HG03457 (cell line): ENCODE results near the gene ADD2.
"Not testable (repeated sequence)": the region's sequence is repeated elsewhere in the genome, so short reads cannot be mapped to it uniquely, and the experiment has no call there.

Experiments
- ATAC-seq: cut with Tn5 transposase; IDR thresholded peaks from one replicate; pipeline ENCODE4 v1.9.1; 2021; ENCODE audit warnings: moderate number of reproducible peaks; ENCODE audit not compliant: unreplicated experiment

Gene ADD2, protein sequence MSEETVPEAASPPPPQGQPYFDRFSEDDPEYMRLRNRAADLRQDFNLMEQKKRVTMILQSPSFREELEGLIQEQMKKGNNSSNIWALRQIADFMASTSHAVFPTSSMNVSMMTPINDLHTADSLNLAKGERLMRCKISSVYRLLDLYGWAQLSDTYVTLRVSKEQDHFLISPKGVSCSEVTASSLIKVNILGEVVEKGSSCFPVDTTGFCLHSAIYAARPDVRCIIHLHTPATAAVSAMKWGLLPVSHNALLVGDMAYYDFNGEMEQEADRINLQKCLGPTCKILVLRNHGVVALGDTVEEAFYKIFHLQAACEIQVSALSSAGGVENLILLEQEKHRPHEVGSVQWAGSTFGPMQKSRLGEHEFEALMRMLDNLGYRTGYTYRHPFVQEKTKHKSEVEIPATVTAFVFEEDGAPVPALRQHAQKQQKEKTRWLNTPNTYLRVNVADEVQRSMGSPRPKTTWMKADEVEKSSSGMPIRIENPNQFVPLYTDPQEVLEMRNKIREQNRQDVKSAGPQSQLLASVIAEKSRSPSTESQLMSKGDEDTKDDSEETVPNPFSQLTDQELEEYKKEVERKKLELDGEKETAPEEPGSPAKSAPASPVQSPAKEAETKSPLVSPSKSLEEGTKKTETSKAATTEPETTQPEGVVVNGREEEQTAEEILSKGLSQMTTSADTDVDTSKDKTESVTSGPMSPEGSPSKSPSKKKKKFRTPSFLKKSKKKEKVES

DNA sequence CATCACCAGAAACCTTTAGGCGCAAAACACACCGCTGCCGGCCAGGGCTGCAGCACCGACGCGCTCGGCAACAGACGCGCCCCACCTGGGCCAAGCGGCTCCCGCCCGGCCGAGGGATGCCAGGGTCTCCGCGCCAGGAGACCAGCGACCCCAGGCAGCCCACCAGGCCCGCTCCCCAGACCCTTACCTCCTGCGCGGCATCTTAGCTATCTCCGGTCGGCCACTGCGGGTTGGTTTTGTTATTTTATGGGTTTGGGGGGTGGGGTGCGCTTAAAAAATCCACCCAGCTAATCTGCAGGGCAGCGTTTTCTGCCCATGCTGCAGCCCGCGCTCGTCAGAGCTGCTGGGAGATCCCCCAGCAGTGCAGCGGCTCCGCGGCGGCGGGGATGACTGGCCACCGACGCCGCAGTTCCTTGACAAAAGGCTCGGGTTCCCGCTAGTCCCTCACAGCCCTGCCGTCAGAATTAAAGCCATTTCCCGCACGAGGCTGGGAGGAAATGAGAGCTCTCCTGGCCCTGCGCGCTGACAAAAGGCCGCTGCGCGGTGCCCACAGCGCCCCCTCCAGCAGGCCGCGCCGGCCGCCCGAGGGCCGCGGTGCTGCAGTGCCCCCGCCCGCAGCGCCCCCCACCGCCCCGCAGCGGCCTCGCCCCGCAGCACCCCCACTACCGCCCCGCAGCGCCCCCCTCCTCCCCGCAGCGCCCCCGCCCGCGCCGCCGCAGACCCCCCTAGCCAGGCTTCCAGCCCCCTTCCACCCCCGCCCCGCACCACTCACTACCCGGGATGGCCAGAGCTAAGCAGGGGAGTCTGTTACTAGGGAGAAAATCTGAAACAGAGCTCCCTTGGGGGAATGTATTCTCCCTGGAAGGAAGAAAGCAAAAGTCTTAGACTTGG lies at the start of gene ADD2:
TSS of gene ADD2 (minus strand) at position 502 of the 891 bp plus-strand sequence. CDS start 61,792 bp downstream, outside the sequence.
- no peak for ATAC-seq

- ATAC-seq, result no peak
Observed at GRCh38 chr2:70817284-70817954, 49.4 kb upstream of the ADD2 start.

DNA sequence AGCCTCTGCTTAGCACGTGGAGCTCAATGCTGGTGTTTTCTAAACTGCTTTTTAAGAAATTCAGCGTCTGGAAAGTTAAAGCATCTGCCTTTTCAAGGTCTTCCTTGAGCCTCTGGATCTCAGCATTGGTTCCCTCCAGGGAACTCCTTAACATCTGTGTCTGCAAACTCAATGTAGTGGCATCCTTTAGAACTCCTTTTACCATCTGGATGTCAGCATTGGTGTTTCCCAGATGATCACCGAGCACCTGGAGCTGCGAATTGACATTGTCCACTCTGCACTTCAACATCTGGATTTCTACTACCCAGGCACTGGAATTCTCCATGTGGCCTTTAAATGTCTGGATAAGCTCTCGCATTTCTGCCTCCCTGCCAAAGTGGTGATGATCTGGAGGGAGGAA lies 48.7 kb upstream of the ADD2 start:
- no peak for ATAC-seq

DNA sequence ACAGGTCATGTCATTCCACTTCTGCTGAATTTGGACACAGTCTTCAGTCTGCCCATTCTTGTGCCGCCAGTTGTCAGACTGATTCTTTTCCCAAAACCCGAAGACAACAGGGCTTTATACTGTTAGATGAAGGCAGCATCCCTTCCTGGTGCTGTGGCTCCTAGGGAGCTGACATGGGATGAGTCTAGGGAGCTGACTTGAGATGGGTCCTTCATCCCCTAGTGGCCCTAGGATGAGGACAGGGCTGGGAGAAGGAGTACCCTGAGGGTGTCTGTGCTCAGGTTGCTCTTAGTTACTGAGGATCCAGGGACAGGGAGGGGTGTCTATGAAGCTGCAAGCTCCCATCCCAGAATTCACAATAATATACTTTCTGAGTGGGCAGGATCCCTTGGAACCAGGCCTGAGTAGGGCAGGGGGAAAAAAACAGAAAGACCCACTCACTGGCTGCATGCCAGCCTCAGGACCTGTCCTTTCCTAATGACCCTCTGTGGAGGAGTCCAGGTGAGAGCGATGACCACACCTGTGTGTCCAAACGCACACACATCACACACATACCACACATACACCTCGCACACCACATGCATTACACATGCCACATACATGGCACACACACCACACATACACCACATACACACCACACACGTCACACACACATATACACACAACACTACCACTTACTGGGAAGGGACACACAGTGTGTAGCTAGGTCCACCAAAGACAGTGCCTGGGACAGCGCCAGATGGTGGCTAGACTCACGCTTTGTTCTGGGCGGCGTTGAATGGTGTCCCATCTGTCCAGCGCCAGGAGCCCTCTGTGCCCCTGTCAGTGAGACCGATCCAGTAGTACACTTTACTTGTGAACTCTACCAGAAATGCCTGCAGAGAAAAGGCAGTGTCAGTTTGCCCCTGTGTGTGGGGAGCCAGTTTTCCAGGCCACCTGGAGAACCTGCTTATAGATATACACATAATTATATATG lies 41.3 kb upstream of the ADD2 start:
- no peak for ATAC-seq

GRCh38 chr2:70807828-70808118 lies 39.8 kb upstream of the ADD2 start:
- ATAC-seq, result no peak

DNA sequence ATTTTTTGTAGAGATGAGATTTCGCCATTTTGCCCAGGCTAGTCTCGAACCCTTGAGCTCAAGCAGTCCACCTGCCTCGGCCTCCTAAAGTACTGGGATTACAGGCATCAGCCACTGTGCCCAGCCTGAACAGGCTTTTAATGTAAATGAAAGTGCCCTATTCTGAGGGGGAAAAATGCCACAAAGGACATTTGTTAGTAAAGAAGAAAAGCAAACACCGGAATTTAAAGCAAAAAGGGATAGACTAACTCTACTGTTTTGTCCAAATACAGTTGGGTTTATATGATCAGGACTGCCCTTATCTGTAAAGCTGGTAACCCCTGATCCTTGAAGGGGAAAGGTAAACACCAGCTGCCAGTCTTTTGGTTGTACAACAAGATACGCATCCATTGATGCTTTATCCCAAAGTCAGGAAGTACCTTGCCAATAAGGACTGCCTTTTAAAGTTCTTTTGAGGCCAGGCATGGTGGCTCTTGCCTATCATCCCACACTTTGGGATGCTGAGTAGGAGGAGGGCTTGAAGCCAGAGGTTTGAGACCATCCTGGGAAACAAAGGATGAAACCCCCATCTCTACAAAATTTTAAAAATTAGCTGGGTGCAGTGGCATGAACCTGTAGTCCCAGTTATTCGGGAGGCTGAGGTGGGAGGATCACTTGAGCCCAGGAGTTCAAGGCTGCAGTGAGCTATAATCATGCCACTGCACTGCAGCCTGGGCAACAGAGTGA lies 39.3 kb upstream of the ADD2 start:
- no peak for ATAC-seq

DNA sequence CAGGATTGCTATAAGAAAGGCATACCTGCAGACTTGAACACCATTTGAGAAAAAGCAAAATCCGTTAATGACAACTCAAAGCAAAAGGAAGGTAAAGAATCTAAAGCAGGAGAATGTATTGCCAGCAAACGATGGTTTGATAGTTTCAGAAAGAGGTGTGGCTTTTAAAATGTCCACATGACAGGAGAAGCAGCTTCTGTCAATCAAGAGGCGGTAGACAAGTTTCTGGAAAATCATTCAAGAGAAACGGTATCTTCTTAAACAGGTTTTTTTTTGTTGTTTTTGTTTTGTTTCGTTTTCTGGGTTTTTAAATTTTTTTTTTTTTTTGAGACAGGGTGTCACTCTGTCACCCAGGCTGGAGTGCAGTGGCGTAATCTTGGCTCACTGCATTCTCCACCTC lies 38.6 kb upstream of the ADD2 start:
- ATAC-seq, result no peak

GRCh38 chr2:70806013-70806412 lies 38.0 kb upstream of the ADD2 start:
- no peak for ATAC-seq

GRCh38 chr2:70801607-70802263 lies 33.7 kb upstream of the ADD2 start:
- ATAC-seq, result no peak

GRCh38 chr2:70799706-70800105 lies 31.7 kb upstream of the ADD2 start:
- ATAC-seq, result no peak

- ATAC-seq, result not testable (repeated sequence)
Observed at GRCh38 chr2:70797996-70798395, 30.0 kb upstream of the ADD2 start.

GRCh38 chr2:70797506-70797905 lies 29.5 kb upstream of the ADD2 start:
- no peak for ATAC-seq

GRCh38 chr2:70796262-70796661 lies 28.3 kb upstream of the ADD2 start:
- ATAC-seq, result no peak

GRCh38 chr2:70795164-70795995 lies 27.4 kb upstream of the ADD2 start:
- no peak for ATAC-seq

DNA sequence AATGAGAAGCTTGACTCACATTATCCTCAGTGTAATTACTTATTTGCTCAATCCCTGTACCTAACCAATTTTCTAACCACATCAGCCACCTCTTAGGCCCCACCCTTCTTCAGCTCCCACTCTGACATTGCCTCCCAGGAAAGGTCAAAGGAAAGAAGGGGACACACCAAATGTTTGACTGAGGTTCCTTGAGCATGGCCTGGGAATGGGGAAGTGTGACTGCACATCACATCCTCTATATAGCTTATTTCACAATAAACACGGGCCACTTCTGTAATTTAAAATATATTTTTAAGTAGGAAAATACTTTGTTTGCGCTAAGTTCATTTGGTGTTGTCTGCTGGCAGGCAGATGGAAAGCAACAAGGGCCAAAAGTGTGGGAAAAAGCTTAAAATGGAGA lies 25.4 kb upstream of the ADD2 start:
- no peak for ATAC-seq

DNA sequence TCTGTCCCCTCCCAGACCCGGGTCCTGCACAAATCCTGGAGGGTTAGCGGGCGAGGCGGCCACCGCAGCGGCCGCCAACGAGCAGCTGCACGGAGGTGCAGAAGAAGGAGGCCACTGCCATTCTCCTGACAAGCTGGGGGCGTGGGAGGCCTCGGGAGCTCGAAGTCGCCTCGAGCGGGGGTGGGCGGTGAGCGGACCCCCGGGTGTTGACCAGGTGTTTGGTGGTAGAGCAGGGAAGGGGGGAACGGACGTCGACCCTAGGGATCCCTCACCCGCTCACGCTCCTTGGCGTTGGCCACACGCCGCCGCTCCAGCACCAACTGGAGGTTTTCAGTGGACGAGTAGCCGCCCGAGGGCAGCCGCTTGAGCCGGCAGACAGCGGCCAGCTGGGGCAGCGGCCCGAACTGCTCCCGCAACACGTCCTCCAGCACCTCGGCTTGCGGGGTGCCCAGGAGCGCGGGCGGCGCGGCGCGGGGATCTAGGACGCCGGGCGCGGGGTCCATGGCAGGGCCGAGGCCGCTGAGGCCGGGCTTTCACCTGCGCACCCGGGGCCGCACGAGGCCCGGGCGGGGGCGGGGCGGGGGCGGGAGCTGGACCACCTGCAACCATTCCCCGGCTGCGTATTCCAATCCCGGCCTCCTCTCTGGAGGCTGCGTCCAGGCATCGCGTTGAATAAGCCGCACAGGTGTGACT lies 22.3 kb upstream of the ADD2 start, which contains the start of gene FIGLA:
TSS of gene FIGLA (minus strand) at position 508 of the 693 bp plus-strand sequence. CDS start at position 503, 5 bp downstream.
- no peak for ATAC-seq
